ENCODE measurements around the gene CLEC20A.

CLEC20A gene

GRCh38 chr1:178534137-178534868 lies 37.5 kb upstream of the CLEC20A start:
- H3K36me3 Mint-ChIP-seq (ENCODE audit: low read depth): no peaks in the 10 kb centered on the region
- H3K4me3 Mint-ChIP-seq: no peak overlapping the region
- peaks cover 3% of the 10 kb centered on the region for H3K4me1 Mint-ChIP-seq (ENCODE audit: low read depth)
- no peak overlapping the region for H3K27ac Mint-ChIP-seq
- no peaks in the 10 kb centered on the region for H3K9me3 Mint-ChIP-seq
- no peaks in the 10 kb centered on the region for H3K27me3 Mint-ChIP-seq (ENCODE audit: low read depth)

DNA sequence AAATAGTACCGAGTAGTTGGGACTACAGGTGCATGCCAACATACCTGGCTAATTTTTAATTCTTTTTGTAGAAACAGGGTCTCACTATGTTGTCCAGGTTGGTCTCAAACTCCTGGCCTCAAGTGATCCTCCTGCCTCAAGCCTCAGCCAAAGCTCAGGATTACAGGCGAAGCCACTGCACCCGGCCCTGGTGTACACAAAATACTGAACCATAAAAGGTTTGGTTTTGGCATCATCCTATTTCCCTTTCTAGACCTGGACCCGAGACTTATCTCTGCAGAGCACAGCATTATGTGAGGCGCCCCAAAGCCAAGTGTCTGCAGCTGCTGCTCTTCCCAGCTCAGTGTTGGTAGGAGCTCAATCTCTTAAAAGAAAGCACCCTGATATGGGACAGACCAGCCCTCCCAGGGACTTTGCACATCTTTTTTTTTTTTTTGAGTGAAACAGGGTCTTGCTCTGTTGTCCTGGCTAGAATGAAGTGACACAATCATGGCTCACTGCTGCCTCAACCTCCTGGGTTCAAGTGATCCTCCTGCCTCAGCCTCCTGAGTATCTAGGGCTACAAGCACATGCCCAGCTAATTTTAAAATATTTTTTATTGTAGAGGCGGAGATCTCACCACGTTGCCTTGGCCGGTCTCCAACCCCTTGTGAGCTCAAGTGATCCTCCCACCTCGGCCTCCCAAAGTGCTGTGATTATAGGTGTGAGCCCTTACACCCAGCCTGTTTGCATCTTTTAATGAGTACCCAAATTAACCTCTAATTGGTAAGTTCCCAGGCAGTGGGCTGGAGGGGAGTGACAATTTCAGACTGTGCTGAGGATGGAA lies 36.6 kb upstream of the CLEC20A start:
- Mint-ChIP-seq H3K4me1 (ENCODE audit: low read depth) (peaks cover 3% of the 10 kb centered on the region), H3K4me3 (no peak overlapping the region), H3K27me3 (ENCODE audit: low read depth) (no peaks in the 10 kb centered on the region), H3K9me3 (no peaks in the 10 kb centered on the region), H3K27ac (no peak overlapping the region), H3K36me3 (ENCODE audit: low read depth) (no peaks in the 10 kb centered on the region)

DNA sequence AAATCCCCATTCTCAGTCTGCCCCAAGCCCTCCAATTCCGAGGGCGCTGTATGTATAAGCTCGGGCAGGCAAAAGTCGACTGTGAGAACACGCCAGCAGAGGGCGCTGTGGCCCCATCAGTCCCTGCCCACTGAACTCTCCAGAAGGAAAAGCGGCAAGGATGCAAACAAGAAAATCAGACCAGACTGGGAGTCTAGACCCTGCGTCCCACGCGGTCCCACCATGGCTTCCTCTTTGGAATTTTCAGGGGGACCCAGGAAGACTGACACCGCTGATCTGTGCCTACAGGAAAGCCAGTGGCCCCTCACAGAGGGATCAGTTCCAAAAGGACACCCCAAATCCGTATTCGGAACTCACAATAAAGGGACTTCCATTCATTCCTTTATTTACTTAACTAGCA lies 35.6 kb upstream of the CLEC20A start:
- peaks cover 3% of the 10 kb centered on the region for H3K4me1 Mint-ChIP-seq (ENCODE audit: low read depth)
- H3K4me3 Mint-ChIP-seq: no peak overlapping the region
- H3K27me3 Mint-ChIP-seq (ENCODE audit: low read depth): peaks cover 4% of the 10 kb centered on the region
- no peaks in the 10 kb centered on the region for H3K9me3 Mint-ChIP-seq
- H3K27ac Mint-ChIP-seq: no peak overlapping the region
- no peaks in the 10 kb centered on the region for H3K36me3 Mint-ChIP-seq (ENCODE audit: low read depth)

- Mint-ChIP-seq H3K9me3 (no peaks in the 10 kb centered on the region), H3K27ac (no peak overlapping the region), H3K4me1 (ENCODE audit: low read depth) (peaks cover 3% of the 10 kb centered on the region), H3K36me3 (ENCODE audit: low read depth) (no peaks in the 10 kb centered on the region), H3K27me3 (ENCODE audit: low read depth) (peaks cover 6% of the 10 kb centered on the region), H3K4me3 (no peak overlapping the region)
Observed at GRCh38 chr1:178531887-178532286, 35.1 kb upstream of the CLEC20A start.

DNA sequence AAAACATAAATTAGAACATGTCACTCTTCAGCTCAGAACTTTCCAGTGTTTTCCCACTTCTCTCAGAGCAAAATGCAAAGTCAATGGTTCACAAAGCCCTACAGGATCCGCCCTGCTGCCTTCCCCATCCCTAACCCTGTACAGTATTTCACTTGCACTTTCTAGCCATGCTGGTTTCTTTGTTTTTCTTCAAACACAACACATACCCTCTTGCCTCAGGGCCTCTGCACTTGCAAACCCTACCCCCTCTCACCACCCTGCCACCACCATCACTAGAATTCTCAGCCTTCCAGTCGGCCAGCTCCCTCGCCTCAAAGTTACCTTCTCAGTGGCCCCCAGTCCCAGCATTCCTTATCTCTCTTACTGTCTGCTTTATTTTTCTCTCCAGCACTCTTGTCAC lies 33.7 kb upstream of the CLEC20A start:
- Mint-ChIP-seq H3K36me3 (ENCODE audit: low read depth) (no peaks in the 10 kb centered on the region), H3K4me1 (ENCODE audit: low read depth) (peaks cover 3% of the 10 kb centered on the region), H3K4me3 (no peak overlapping the region), H3K27ac (no peak overlapping the region), H3K9me3 (no peaks in the 10 kb centered on the region), H3K27me3 (ENCODE audit: low read depth) (peaks cover 6% of the 10 kb centered on the region)

DNA sequence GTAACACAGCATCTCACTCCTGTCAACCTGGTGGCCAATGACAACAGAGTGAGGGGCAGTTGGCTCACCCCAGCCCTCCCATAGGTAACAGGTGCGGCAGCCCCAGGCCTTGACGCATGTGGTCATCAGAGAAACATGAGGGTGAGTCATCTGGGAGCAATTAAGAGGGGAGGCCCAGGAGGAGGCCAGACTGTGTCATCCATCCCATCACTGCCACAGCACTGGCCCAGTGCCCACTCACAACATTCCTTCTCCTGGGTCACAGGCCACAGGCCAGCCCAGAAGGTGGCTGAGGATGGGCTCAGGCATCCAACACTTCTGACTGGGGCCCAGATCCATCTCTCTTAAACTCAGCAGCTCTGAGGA lies 33.3 kb upstream of the CLEC20A start:
- no peak overlapping the region for H3K27ac Mint-ChIP-seq
- H3K9me3 Mint-ChIP-seq: no peaks in the 10 kb centered on the region
- H3K4me3 Mint-ChIP-seq: no peak overlapping the region
- peaks cover 3% of the 10 kb centered on the region for H3K4me1 Mint-ChIP-seq (ENCODE audit: low read depth)
- H3K27me3 Mint-ChIP-seq (ENCODE audit: low read depth): peaks cover 6% of the 10 kb centered on the region
- no peaks in the 10 kb centered on the region for H3K36me3 Mint-ChIP-seq (ENCODE audit: low read depth)

GRCh38 chr1:178529364-178530036 lies 32.7 kb upstream of the CLEC20A start:
- H3K36me3 Mint-ChIP-seq (ENCODE audit: low read depth): no peaks in the 10 kb centered on the region
- peaks cover 6% of the 10 kb centered on the region for H3K27me3 Mint-ChIP-seq (ENCODE audit: low read depth)
- H3K4me1 Mint-ChIP-seq (ENCODE audit: low read depth): peaks cover 3% of the 10 kb centered on the region
- no peaks in the 10 kb centered on the region for H3K9me3 Mint-ChIP-seq
- no peak overlapping the region for H3K4me3 Mint-ChIP-seq
- no peak overlapping the region for H3K27ac Mint-ChIP-seq

GRCh38 chr1:178528953-178529335 lies 32.2 kb upstream of the CLEC20A start:
- no peaks in the 10 kb centered on the region for H3K36me3 Mint-ChIP-seq (ENCODE audit: low read depth)
- H3K4me1 Mint-ChIP-seq (ENCODE audit: low read depth): peaks cover 3% of the 10 kb centered on the region
- H3K27ac Mint-ChIP-seq: no peak overlapping the region
- no peaks in the 10 kb centered on the region for H3K9me3 Mint-ChIP-seq
- H3K27me3 Mint-ChIP-seq (ENCODE audit: low read depth): peaks cover 6% of the 10 kb centered on the region
- H3K4me3 Mint-ChIP-seq: no peak overlapping the region

GRCh38 chr1:178528228-178528952 lies 31.6 kb upstream of the CLEC20A start:
- Mint-ChIP-seq H3K4me1 (ENCODE audit: low read depth) (peaks cover 3% of the 10 kb centered on the region), H3K4me3 (no peak overlapping the region), H3K36me3 (ENCODE audit: low read depth) (no peaks in the 10 kb centered on the region), H3K27ac (no peak overlapping the region), H3K9me3 (no peaks in the 10 kb centered on the region), H3K27me3 (ENCODE audit: low read depth) (peaks cover 6% of the 10 kb centered on the region)

DNA sequence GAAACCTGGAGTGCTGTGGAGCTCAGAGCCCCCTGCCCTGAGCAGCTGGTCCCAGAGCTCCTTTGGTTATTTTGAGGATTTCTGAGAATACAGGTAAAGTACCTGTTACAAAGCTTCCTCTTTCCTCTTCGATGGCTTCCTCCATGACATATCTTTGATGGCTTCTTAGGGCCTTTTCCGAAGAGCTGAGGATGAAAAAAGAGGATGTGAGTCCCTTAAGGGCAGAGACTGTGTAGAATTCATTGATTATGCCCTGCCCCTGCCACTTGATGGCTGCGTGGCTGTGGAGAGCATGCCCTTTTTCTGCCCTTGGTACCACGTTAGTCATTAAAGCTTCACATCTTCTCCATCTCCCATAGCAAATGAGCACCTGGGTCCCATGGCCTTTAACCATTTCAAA lies 30.4 kb upstream of the CLEC20A start:
- Mint-ChIP-seq H3K4me3 (no peak overlapping the region), H3K27ac (no peak overlapping the region), H3K9me3 (no peaks in the 10 kb centered on the region), H3K36me3 (ENCODE audit: low read depth) (no peaks in the 10 kb centered on the region), H3K27me3 (ENCODE audit: low read depth) (peaks cover 6% of the 10 kb centered on the region), H3K4me1 (ENCODE audit: low read depth) (no peaks in the 10 kb centered on the region)

DNA sequence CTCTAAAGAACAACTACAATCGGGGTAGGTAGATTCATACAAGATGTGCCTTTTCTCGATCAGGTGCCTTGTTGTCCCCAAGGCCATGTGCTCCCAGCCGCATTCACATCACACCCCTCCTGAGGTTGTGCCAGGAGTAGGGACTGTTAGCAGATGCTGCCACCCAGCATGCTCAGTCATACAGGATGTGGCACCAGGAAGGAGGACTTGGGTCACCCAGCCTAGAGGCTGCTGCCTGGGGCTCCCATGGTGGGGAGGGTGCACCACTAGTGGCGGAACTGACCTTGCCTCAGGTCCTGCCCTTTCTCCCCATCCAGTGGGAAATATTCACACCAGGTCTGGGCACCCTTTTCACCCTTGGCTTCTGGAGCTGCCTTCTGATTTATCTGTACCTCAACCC lies 24.5 kb upstream of the CLEC20A start:
- no peaks in the 10 kb centered on the region for H3K9me3 Mint-ChIP-seq
- H3K27me3 Mint-ChIP-seq (ENCODE audit: low read depth): no peaks in the 10 kb centered on the region
- H3K36me3 Mint-ChIP-seq (ENCODE audit: low read depth): no peaks in the 10 kb centered on the region
- no peaks in the 10 kb centered on the region for H3K4me1 Mint-ChIP-seq (ENCODE audit: low read depth)
- H3K27ac Mint-ChIP-seq: no peak overlapping the region
- no peak overlapping the region for H3K4me3 Mint-ChIP-seq

GRCh38 chr1:178520803-178521202 lies 24.0 kb upstream of the CLEC20A start:
- H3K27ac Mint-ChIP-seq: no peak overlapping the region
- H3K4me3 Mint-ChIP-seq: no peak overlapping the region
- no peaks in the 10 kb centered on the region for H3K36me3 Mint-ChIP-seq (ENCODE audit: low read depth)
- H3K27me3 Mint-ChIP-seq (ENCODE audit: low read depth): no peaks in the 10 kb centered on the region
- H3K9me3 Mint-ChIP-seq: no peaks in the 10 kb centered on the region
- no peaks in the 10 kb centered on the region for H3K4me1 Mint-ChIP-seq (ENCODE audit: low read depth)

DNA sequence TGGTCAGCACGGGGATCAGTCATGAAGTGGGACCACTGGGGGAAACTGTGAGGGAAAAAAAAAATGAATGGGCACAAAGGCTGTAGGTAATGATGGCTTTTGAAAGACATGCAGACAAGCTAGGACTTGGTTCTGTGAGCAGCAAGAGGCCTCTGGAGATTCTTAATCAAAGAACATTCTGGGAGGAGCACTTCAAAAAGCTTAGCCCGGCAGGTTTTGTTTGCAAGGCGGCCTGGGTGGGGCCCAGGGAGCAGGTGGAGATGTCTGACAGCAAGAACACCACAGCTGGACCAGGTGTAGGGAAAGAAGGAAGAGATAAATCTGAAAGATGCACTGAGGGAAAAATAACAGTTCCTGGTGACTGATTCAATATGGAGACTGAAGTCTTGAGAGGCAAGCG lies 22.1 kb upstream of the CLEC20A start:
- Mint-ChIP-seq H3K27me3 (ENCODE audit: low read depth) (no peaks in the 10 kb centered on the region), H3K27ac (no peak overlapping the region), H3K4me3 (no peak overlapping the region)

DNA sequence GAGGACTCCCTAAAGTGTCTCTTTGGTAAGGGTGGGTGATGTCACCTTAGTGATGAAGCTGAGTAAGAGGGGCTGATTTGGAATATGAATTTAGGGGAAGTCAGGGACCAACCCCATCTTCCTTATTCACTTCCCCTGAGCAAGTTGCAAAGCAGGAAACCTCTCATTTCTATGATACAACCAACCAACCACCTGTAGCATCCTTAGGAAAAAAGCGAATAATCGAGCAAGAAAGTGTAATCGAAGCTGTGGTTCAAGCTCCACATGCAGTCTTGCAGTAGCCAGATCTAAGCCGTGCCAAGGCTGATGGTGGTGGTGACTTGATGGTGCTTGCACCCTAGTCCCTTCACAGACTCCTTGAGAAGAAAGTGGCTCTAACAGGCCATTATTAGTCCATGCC lies 19.3 kb upstream of the CLEC20A start:
- Mint-ChIP-seq H3K4me3 (no peak overlapping the region), H3K4me1 (ENCODE audit: low read depth) (no peaks in the 10 kb centered on the region), H3K27me3 (ENCODE audit: low read depth) (no peaks in the 10 kb centered on the region), H3K36me3 (ENCODE audit: low read depth) (no peaks in the 10 kb centered on the region), H3K27ac (no peak overlapping the region), H3K9me3 (no peaks in the 10 kb centered on the region)

More for the DNA sequence above, 22.1 kb upstream of the CLEC20A start:
- Mint-ChIP-seq H3K36me3 (ENCODE audit: low read depth) (no peaks in the 10 kb centered on the region), H3K4me1 (ENCODE audit: low read depth) (no peaks in the 10 kb centered on the region), H3K9me3 (no peaks in the 10 kb centered on the region)

All from T-helper 1 cell treated with Interleukin-12 subunit alpha and Interleukin-12 subunit beta and Interleukin-4 antibody, amounts not matched to agents 30 μg/mL and 1 μg/mL, for 36 hours (primary cell).